ENCODE measurements around the gene OST4. TPM values are rescaled to one million over a fixed set of nuclear protein-coding genes. Genes with fewer than 3 reads are reported as not detected.

Gene OST4
- total RNA-seq, 1 experiment from 2014 or later: 172 TPM

GRCh38 chr2:27024188-27024587 is 47.3 kb downstream of the OST4 start:
- Mint-ChIP-seq H3K4me1 (ENCODE audit: low read depth, unreplicated experiment) (peaks cover 36% of the 10 kb centered on the region), H3K36me3 (ENCODE audit: insufficient read depth, unreplicated experiment) (peaks cover 34% of the 10 kb centered on the region), H3K9me3 (ENCODE audit: low read depth, unreplicated experiment) (no peaks in the 10 kb centered on the region), H3K4me3 (ENCODE audit: low read depth, unreplicated experiment) (no peak overlapping the region), H3K27me3 (ENCODE audit: unreplicated experiment) (no peaks in the 10 kb centered on the region), H3K27ac (ENCODE audit: unreplicated experiment) (no peak overlapping the region)
- BruUV-seq (replicated peaks): no TSS peak
- no peak for DNase-seq
- CTCF ChIA-PET: no interaction called here
- TF ChIP-seq CTCF (IDR thresholded peaks at IDR 0.05; ENCODE audit: unreplicated experiment): no peak
- intact Hi-C loops (cut with micrococcal nuclease; ENCODE audit: unreplicated experiment): no loop called here

- BruUV-seq (replicated peaks): no TSS peak
These were observed 47.7 kb downstream of the OST4 start for GRCh38 chr2:27023740-27024139.

GRCh38 chr2:27021253-27022049 is 50.0 kb downstream of the OST4 start:
- H3K4me1 Mint-ChIP-seq (ENCODE audit: low read depth, unreplicated experiment): peaks cover 27% of the 10 kb centered on the region
- peak overlapping the region; percentile 20 for H3K27ac Mint-ChIP-seq (ENCODE audit: unreplicated experiment)
- H3K27me3 Mint-ChIP-seq (ENCODE audit: unreplicated experiment): no peaks in the 10 kb centered on the region
- no TSS peak for BruUV-seq (replicated peaks)
- no peaks in the 10 kb centered on the region for H3K9me3 Mint-ChIP-seq (ENCODE audit: low read depth, unreplicated experiment)
- H3K36me3 Mint-ChIP-seq (ENCODE audit: insufficient read depth, unreplicated experiment): peaks cover 28% of the 10 kb centered on the region
- DNase-seq: peak; percentile 52
- CTCF ChIA-PET: interaction anchor here (1.2 kb wide), 1 partner anchor 59 kb away, joined by 5 read pairs; no protein-coding TSS in a partner anchor
- H3K4me3 Mint-ChIP-seq (ENCODE audit: low read depth, unreplicated experiment): peak overlapping the region; percentile 16
- intact Hi-C loops (cut with micrococcal nuclease; ENCODE audit: unreplicated experiment): no loop called here
- no peak for TF ChIP-seq CTCF (IDR thresholded peaks at IDR 0.05; ENCODE audit: unreplicated experiment)

More at GRCh38 chr2:27023740-27024139, 47.7 kb downstream of the OST4 start:
- Mint-ChIP-seq H3K27ac (ENCODE audit: unreplicated experiment) (no peak overlapping the region), H3K27me3 (ENCODE audit: unreplicated experiment) (no peaks in the 10 kb centered on the region), H3K4me1 (ENCODE audit: low read depth, unreplicated experiment) (peaks cover 32% of the 10 kb centered on the region), H3K9me3 (ENCODE audit: low read depth, unreplicated experiment) (no peaks in the 10 kb centered on the region), H3K36me3 (ENCODE audit: insufficient read depth, unreplicated experiment) (peaks cover 32% of the 10 kb centered on the region), H3K4me3 (ENCODE audit: low read depth, unreplicated experiment) (no peak overlapping the region)
- intact Hi-C loops (cut with micrococcal nuclease; ENCODE audit: unreplicated experiment): no loop called here
- CTCF ChIA-PET: no interaction called here
- no peak for DNase-seq
- TF ChIP-seq CTCF (IDR thresholded peaks at IDR 0.05; ENCODE audit: unreplicated experiment): no peak

Other genes with a start within 250 kb of the OST4 start
- 0.32 TPM in 1 of 2 replicates, not detected in the other for gene DPYSL5, start 223.5 kb downstream of the OST4 start, total RNA-seq (2022)
- gene MAPRE3, start 101.0 kb downstream of the OST4 start, total RNA-seq (2022): 11.1 and 13.9 TPM in 2 replicates
- 75.9 and 79.6 TPM in 2 replicates for gene TMEM214, start 38.7 kb downstream of the OST4 start, total RNA-seq (2022)
- 20.2 and 25.2 TPM in 2 replicates for gene AGBL5, start 20.0 kb downstream of the OST4 start, total RNA-seq (2022)
- 0.12 and 0.19 TPM in 2 replicates for gene EMILIN1, start 7.0 kb upstream of the OST4 start, total RNA-seq (2022)
- gene KHK, start 15.1 kb upstream of the OST4 start, total RNA-seq (2022): 2.0 and 4.2 TPM in 2 replicates
- 3.7 and 9.3 TPM in 2 replicates for gene CGREF1, start 47.5 kb upstream of the OST4 start, total RNA-seq (2022)
- gene ABHD1, start 52.2 kb upstream of the OST4 start, total RNA-seq (2022): 0.56 and 0.64 TPM in 2 replicates
- gene PREB, start 63.0 kb upstream of the OST4 start, total RNA-seq (2022): 54.0 and 60.1 TPM in 2 replicates
- not detected in 2 replicates for gene PRR30, start 67.8 kb upstream of the OST4 start, total RNA-seq (2022)
- not detected in 2 replicates for gene TCF23, start 77.3 kb upstream of the OST4 start, total RNA-seq (2022)
- gene ATRAID, start 140.4 kb upstream of the OST4 start, total RNA-seq (2022): 104 and 121 TPM in 2 replicates
- 39.6 and 42.3 TPM in 2 replicates for gene SLC5A6, start 140.6 kb upstream of the OST4 start, total RNA-seq (2022)
- gene CAD, start 145.7 kb upstream of the OST4 start, total RNA-seq (2022): 68.2 and 71.6 TPM in 2 replicates
- gene SLC30A3, start 191.4 kb upstream of the OST4 start, total RNA-seq (2022): 0.24 TPM in 1 of 2 replicates, not detected in the other
- gene DNAJC5G, start 203.8 kb upstream of the OST4 start, total RNA-seq (2022): not detected in 2 replicates
- gene TRIM54, start 210.8 kb upstream of the OST4 start, total RNA-seq (2022): 0.99 and 2.3 TPM in 2 replicates
- gene UCN, start 236.8 kb upstream of the OST4 start, total RNA-seq (2022): 4.6 and 6.6 TPM in 2 replicates